HepG2 (cell line): ENCODE results near the gene RAB40C. TPM values are rescaled to one million over a fixed set of nuclear protein-coding genes. Genes with fewer than 3 reads are reported as not detected.

Experiments
- GTF3A ChIP-seq: sonication (generic); formaldehyde crosslinking; conservative IDR thresholded peaks from 2 replicates; pipeline ENCODE4 v1.4.0; 2020; ENCODE audit warnings: mild to moderate bottlenecking, missing genetic modification reagents
- KMT2B ChIP-seq: IDR thresholded peaks from 2 replicates; pipeline ENCODE4 v1.6.1; 2016; ENCODE audit warnings: missing genetic modification reagents, missing compliant biosample characterization
- NR2C2 ChIP-seq: sonication (generic); formaldehyde crosslinking; IDR thresholded peaks from 2 replicates; pipeline ENCODE4 v1.4.0; 2020; ENCODE audit warnings: missing genetic modification reagents, mild to moderate bottlenecking, moderate library complexity, borderline replicate concordance
- REPIN1 ChIP-seq: sonication (generic); formaldehyde crosslinking; IDR thresholded peaks from 2 replicates; pipeline ENCODE4 v1.8.0; 2022; ENCODE audit warnings: missing genetic modification reagents, low read depth, mild to moderate bottlenecking, borderline replicate concordance
- ZBTB4 ChIP-seq: sonication (generic); formaldehyde crosslinking; IDR thresholded peaks from 2 replicates; pipeline ENCODE4 v1.4.0; 2020; ENCODE audit warnings: missing genetic modification reagents, mild to moderate bottlenecking, borderline replicate concordance
- ZNF547 ChIP-seq: sonication (generic); formaldehyde crosslinking; IDR thresholded peaks from 2 replicates; pipeline ENCODE4 v1.5.1; 2020; ENCODE audit warnings: mild to moderate bottlenecking, missing genetic modification reagents
- ZNF609 ChIP-seq: sonication (generic); formaldehyde crosslinking; IDR thresholded peaks from 2 replicates; pipeline ENCODE4 v1.4.0; 2020; ENCODE audit warnings: mild to moderate bottlenecking, missing genetic modification reagents, borderline replicate concordance
- polyA plus RNA-seq, 8 experiments: library from polyadenylated mRNA; depleted of rRNA in 3 of 8; stranded (reverse) in 7 of 8; unstranded in 1 of 8; fragments of >200 nt; fragmentation: Illumina TruSeq in 4 of 8; extraction: Trizol in 4 of 8; gene quantifications; 2 replicates each; pipeline versions ENCODE4 v1.2.1 to v1.2.3, GENCODE V29; 2011 to 2016; ENCODE audit warnings: low read depth in 4 of 8, missing spikeins in 1 of 8, mixed read lengths in 1 of 8; ENCODE audit not compliant: insufficient read depth in 1 of 8
- total RNA-seq, 5 experiments: library from RNA; depleted of rRNA; stranded (reverse); fragments of >200 nt; fragmentation: Illumina TruSeq; extraction: Trizol; gene quantifications; 2 replicates each; pipeline ENCODE4 v1.2.3, GENCODE V29; 2016; ENCODE audit warnings: low read depth in 1 of 5

The RAB40C gene
- total and polyA plus RNA-seq, 2 of the 13 experiments (the other 11 are each of a cell fraction or from before 2014, with no cell fraction given) = 7.7 to 11.5 TPM

- TF ChIP-seq ZBTB4 (CRISPR knock-in tag) (peak; percentile 51; the same call in 1 of the 2 replicates), GTF3A (CRISPR knock-in tag) (no peak), NR2C2 (peak; percentile 18; the same call in 1 of the 2 replicates), REPIN1 (CRISPR knock-in tag) (no peak), ZNF609 (CRISPR knock-in tag) (no peak), ZNF547 (CRISPR knock-in tag) (0 out of 2 replicates have a peak, but pooled peaks have one; percentile 72), KMT2B (CRISPR knock-in tag) (no peak; the same call in 1 of the 2 replicates)
- TF ChIP-seq, all 625 proteins: peak for 44
These were observed 47.5 kb downstream of the RAB40C start (continued) for GRCh38 chr16:637081-638018.
